GM21825 (cell line): ENCODE measurements around the gene DNM3.

Source experiments
- ATAC-seq: cut with Tn5 transposase; IDR thresholded peaks from one replicate; pipeline ENCODE4 v1.9.1; 2021; ENCODE audit warnings: mild to moderate bottlenecking, moderate library complexity; ENCODE audit not compliant: unreplicated experiment

DNM3 gene

GRCh38 chr1:172383536-172383935, 542.2 kb downstream of the DNM3 start:
- ATAC-seq = no peak

GRCh38 chr1:172384656-172385055, 543.4 kb downstream of the DNM3 start:
- ATAC-seq = no peak

GRCh38 chr1:172386046-172386445, 544.7 kb downstream of the DNM3 start:
- ATAC-seq = no peak

GRCh38 chr1:172388490-172388889, 547.2 kb downstream of the DNM3 start:
- no peak for ATAC-seq

- peak; percentile 25 for ATAC-seq
Measured at GRCh38 chr1:172390301-172390682, 549.0 kb downstream of the DNM3 start.

GRCh38 chr1:172390683-172391551, 549.6 kb downstream of the DNM3 start:
- ATAC-seq = peak; percentile 70

GRCh38 chr1:172391976-172392375, 550.7 kb downstream of the DNM3 start:
- no peak for ATAC-seq

GRCh38 chr1:172393354-172393753, 552.1 kb downstream of the DNM3 start:
- ATAC-seq = no peak

GRCh38 chr1:172394141-172394751, 552.9 kb downstream of the DNM3 start:
- ATAC-seq = peak; percentile 64

- no peak for ATAC-seq
Measured at GRCh38 chr1:172394811-172395210, 553.5 kb downstream of the DNM3 start.

- no peak for ATAC-seq
Measured at GRCh38 chr1:172395576-172395975, 554.3 kb downstream of the DNM3 start.

- ATAC-seq = peak; percentile 28
Measured at GRCh38 chr1:172397221-172397620, 555.9 kb downstream of the DNM3 start.

GRCh38 chr1:172397633-172398032, 556.3 kb downstream of the DNM3 start:
- ATAC-seq = no peak

- no peak for ATAC-seq
Measured at GRCh38 chr1:172398193-172398592, 556.9 kb downstream of the DNM3 start.

- ATAC-seq = no peak
Measured at GRCh38 chr1:172398970-172399755, 557.9 kb downstream of the DNM3 start.

GRCh38 chr1:172399756-172400721, 558.7 kb downstream of the DNM3 start:
- no peak for ATAC-seq

GRCh38 chr1:172400722-172401105, 559.4 kb downstream of the DNM3 start:
- no peak for ATAC-seq

- no peak for ATAC-seq
Measured at GRCh38 chr1:172401477-172401876, 560.2 kb downstream of the DNM3 start.

- ATAC-seq = no peak
Measured at GRCh38 chr1:172401892-172402291, 560.6 kb downstream of the DNM3 start.

- ATAC-seq = no peak
Measured at GRCh38 chr1:172402878-172403569, 561.7 kb downstream of the DNM3 start.
